ENCODE results near the gene ARFRP1.

DNA sequence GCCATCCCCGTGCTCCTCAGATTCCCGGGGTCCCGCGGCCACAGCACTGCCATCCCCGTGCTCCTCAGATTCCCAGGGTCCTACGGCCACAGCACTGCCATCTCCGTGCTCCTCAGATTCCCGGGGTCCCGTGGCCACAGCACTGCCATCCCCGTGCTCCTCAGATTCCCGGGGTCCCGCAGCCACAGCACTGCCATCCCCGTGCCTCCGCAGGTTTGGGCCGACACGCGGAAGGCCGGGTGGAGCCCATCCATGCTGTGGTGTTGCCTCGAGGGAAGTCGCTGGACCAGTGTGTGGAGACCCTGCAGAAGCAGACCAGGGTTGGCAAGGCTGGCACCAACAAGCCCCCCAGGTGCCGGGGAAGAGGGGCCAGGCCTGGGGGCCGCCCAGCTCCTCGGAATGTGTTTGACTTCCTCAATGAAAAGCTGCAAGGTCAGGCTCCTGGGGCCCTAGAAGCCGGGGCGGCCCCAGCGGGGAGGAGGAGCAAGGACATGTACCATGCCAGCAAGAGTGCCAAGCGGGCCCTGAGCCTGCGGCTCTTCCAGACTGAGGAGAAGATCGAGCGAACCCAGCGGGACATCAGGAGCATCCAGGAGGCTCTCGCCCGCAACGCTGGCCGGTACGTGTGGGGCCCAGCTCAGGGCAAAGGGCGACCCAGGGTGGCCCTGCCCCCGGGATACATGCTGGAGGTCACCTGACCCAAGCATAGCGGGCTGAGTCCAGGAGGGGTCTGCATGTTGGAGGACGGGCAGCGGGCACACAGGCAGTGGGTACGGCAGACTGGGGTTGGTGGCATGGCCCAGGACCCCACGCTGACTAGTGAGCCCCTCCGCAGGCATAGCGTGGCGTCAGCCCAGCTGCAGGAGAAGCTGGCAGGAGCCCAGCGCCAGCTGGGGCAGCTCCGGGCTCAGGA, 27.4 kb upstream of the ARFRP1 start:
- TF ChIP-seq, protein P1, sequence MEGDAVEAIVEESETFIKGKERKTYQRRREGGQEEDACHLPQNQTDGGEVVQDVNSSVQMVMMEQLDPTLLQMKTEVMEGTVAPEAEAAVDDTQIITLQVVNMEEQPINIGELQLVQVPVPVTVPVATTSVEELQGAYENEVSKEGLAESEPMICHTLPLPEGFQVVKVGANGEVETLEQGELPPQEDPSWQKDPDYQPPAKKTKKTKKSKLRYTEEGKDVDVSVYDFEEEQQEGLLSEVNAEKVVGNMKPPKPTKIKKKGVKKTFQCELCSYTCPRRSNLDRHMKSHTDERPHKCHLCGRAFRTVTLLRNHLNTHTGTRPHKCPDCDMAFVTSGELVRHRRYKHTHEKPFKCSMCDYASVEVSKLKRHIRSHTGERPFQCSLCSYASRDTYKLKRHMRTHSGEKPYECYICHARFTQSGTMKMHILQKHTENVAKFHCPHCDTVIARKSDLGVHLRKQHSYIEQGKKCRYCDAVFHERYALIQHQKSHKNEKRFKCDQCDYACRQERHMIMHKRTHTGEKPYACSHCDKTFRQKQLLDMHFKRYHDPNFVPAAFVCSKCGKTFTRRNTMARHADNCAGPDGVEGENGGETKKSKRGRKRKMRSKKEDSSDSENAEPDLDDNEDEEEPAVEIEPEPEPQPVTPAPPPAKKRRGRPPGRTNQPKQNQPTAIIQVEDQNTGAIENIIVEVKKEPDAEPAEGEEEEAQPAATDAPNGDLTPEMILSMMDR (IDR thresholded peaks at IDR 0.05) = no peak
- no peak for TF ChIP-seq POLR2AphosphoS5 (IDR thresholded peaks at IDR 0.05)
- no peak for TF ChIP-seq POLR2A (IDR thresholded peaks at IDR 0.05)
- no peak for TF ChIP-seq EP300 (IDR thresholded peaks at IDR 0.05)

Data from stomach (tissue), 4 donors.